ENCODE measurements around the gene COQ5.

DNA sequence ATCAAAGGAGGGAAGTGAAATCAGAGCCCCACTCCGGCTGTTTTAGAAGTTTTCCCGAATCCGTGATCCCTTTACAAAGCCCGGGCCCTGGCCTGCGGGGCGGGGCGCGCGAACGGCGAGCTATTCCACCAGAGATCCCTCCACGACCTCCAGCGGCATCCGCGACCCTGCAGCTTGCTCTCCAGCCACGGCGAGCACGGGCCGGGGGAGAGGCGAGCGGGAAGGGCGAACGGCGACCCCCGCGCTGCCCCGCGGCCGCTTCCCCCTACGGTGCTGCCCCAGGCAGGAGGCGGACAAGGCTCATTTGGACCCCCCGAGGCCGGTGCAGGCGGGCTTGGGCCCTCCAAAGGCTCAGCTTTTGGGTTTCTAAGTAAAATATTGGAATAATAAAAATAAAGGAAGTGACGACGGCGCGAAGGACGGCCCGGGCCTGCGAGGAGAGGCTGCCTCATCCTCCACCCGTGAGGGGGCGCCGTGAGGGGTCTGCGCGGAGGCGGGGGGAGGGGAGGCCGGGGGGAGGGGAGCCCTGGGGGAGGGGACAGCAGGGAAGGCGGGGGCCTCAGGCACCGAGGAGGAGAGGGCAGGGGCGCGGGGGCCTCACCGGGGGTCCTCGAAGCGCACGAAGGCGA is 60.0 kb downstream of the COQ5 start:
- TF ChIP-seq, protein P1, sequence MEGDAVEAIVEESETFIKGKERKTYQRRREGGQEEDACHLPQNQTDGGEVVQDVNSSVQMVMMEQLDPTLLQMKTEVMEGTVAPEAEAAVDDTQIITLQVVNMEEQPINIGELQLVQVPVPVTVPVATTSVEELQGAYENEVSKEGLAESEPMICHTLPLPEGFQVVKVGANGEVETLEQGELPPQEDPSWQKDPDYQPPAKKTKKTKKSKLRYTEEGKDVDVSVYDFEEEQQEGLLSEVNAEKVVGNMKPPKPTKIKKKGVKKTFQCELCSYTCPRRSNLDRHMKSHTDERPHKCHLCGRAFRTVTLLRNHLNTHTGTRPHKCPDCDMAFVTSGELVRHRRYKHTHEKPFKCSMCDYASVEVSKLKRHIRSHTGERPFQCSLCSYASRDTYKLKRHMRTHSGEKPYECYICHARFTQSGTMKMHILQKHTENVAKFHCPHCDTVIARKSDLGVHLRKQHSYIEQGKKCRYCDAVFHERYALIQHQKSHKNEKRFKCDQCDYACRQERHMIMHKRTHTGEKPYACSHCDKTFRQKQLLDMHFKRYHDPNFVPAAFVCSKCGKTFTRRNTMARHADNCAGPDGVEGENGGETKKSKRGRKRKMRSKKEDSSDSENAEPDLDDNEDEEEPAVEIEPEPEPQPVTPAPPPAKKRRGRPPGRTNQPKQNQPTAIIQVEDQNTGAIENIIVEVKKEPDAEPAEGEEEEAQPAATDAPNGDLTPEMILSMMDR (optimal IDR thresholded peaks at IDR 0.05 in 1 of 3, IDR thresholded peaks at IDR 0.05 in 1 of 3, conservative IDR thresholded peaks at IDR 0.05 in 1 of 3; ENCODE audit: extremely low read depth in 1 of 3, insufficient read depth in 2 of 3, low read length in 3 of 3), result peak in 1 of 3 experiments; percentile 30
- TF ChIP-seq EZH2 (IDR thresholded peaks at IDR 0.05; ENCODE audit: low read length), result no peak
